HG02981 (cell line): ENCODE measurements around the gene OSBPL1A.
A peak's percentile ranks its signal among the peaks of the same experiment; 100 is the strongest.

Source experiments
- ATAC-seq: cut with Tn5 transposase; IDR thresholded peaks from one replicate; pipeline ENCODE4 v1.9.1; 2021; ENCODE audit warnings: mild to moderate bottlenecking, moderate library complexity; ENCODE audit not compliant: unreplicated experiment

OSBPL1A gene

DNA sequence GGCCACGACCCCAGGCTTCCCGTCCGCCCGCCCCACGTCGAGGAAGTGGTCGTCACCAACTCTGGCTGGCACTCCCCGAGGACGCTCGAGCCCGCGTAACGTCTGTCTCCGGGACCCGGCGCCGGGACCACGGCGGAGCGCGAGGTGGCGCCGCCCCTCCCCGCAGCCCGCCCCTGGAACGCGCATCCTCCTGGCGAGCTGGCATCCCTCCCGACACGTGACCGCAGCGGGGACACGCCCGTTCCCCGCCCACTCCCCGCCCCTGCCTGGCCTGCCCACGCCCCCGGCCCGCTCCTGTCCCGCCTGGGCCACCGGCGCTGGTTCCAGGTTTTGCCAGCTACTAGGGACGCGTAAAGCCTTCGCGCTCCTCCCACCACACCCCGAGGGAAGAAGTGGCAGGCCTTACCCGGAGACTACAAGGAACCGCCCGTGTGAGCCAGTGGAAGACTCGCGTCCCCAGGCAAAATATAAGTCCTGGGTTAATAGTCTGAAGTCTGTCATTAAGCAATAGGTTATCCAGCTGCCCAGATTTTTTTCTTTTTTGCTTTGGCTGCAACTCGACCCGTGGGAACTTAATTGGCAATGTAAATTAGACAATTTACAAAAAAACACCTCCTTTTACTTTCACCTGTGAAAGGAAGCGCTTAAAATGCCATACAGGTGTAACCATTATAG is at the start of gene OSBPL1A:
OSBPL1A (minus strand) TSS at position 131 of the 675 bp plus-strand sequence. CDS start 20,291 bp downstream, outside the sequence.
- peak; percentile 55 for ATAC-seq

GRCh38 chr18:24446953-24447538 is 49.4 kb upstream of the OSBPL1A start:
- ATAC-seq: no peak

DNA sequence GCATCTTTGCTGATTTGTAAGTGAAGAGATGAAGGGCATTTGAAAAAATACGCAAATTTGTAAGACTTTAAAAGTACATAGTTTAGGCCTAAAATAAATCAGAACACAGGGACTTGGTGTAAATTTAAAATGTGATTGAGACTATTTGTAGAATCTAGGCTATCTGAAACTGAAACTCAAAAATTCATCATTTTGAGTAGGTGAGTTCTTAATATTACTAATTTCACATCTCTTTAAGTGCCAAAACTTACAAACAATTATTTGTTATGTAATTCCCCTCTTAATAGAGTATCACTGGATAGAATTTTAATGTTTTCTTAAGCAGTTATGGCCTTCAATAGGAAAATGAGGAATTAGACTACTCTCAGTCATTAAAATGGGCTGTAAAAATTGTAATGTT is 48.8 kb upstream of the OSBPL1A start:
- peak; percentile 59 for ATAC-seq

DNA sequence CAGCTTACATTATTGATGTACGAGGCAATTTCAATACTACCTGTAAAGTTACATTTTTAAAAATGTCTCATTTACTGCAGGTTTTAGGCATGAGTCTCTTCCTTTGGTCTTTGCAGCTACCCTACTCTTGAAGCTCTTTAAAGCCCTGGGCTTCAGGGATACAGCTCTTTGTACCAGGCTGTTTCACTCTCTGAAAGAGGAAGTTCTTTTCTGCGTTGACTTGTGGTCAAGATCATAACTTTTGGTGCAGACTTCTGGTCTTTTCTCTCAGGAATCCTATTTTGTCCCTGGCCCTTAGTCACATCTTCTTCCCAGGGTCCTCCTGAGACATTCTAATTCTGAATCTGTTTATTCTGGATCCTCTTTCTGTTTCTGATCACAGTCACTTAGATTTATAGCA is 46.2 kb upstream of the OSBPL1A start:
- ATAC-seq: peak; percentile 59

DNA sequence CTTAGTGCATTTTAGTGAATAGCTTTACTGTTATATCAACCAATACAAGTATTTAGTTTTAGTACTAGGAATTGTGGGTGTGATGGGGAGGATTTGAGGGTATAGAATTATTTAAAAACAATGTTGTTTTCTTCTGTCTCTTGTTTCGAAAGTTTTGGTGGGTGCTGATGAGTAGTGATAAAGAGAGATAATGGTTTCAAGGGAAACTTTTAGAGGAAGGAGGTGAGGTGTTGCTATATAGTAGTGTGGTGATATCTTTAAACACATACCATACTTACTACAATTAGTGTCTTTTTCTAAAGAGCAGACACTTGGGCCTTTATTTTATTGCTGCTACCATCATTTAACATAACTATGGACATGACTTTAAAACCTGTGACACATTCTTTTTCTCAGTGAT is 39.3 kb upstream of the OSBPL1A start:
- ATAC-seq: no peak

DNA sequence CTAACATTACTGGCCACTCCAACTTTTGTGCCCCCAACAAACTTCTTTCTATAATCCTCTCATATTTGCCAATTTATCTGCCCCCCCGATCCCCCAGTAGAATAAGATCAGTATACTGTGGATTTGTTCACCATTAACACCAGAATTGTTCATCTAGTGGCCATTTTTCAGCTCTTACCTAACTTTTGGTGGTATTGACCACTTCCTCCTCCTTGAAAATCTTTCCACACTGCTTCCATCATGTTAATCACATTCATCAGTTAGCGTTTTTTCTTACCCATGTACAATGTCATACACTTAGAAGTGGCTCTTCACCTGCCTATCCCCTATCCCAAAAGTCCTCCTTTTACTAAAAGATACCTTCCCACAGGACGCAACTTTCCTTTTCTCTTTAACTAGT is 35.0 kb upstream of the OSBPL1A start:
- no peak for ATAC-seq

DNA sequence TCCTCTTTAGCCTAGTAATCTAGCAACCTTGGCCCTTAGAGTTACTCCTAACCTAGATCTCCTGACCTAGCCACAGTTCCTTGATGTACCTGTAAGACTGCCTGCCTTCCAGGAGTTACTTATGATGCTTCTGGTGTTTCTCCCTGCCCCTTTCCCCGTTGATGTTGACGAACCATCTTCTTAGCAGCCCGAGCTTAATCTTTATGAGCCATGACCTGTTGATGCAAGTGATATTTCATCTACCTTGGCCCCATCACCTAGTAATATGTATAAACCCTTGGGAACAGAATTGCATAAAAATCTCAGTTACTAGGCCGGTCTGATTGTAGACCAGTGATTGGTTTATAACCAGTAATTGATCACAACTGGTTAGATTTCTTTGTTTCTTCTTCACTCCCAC is 31.6 kb upstream of the OSBPL1A start:
- no peak for ATAC-seq

GRCh38 chr18:24428709-24429108 is 31.1 kb upstream of the OSBPL1A start:
- ATAC-seq: no peak

DNA sequence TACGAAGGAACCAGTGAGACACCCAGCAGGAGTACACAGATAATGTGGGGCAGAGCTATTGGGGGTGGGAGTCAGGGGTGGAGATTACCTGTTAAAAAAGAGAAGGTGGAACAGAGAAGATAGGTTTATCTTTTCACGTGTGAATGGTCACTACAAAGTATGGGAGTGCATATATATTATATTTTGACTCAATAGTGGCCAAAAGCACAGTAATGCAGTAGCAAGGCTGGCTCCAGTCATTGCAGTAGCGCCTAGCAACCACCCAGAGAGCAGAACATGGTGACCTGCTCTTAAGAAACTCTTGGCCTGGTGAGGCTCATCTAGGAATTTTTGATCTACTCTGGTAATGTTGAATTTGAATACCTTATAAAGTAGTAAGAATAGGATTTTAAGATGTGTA is 29.9 kb upstream of the OSBPL1A start:
- no peak for ATAC-seq

DNA sequence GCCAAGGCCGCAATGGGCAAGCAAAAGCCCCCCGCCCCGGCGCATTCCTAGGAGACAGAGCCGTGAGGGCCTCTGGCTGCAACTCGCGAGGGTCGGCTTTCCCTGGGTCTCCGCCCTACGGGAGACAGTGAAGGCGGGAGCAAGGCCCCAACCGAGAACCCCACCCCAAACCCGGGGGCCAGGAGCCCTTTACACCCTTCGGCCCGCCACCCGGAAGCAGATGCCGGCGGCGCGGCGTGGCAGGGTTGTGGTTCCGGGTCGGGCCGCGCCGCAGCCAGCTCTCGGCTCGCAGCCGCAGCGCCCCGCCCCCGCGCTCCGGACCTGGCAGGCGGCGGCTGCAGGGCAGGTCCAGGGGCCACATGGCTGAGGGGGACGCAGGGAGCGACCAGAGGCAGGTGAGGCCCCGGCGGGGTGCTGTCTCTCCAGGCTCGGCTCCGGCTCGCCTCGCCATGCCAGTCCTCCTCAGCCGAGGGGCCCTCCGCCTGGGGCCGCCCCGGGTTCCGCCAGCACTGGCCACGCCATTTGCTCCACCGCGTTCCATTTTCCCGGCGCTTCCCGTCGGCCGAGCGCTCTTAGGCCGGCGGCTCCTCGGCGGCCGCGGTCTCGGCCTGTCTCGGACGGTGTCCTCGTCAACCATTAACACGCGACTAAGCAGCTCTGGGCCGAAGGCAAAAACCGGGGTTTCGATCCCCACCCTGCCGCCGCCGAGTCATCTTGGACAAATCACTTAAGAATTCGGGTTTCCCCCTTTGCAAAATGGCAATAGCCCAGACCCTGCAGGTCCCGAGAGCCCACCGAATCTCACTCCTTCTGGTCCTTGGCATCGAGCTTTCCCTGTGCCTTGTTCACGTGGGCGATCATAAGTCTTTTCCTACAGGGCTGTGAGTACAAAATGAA is 29.0 kb upstream of the OSBPL1A start, which contains the start of gene IMPACT:
IMPACT (plus strand) TSS at position 273 of the 897 bp plus-strand sequence; CDS start at position 360, 87 bp downstream.
- peak; percentile 90 for ATAC-seq

DNA sequence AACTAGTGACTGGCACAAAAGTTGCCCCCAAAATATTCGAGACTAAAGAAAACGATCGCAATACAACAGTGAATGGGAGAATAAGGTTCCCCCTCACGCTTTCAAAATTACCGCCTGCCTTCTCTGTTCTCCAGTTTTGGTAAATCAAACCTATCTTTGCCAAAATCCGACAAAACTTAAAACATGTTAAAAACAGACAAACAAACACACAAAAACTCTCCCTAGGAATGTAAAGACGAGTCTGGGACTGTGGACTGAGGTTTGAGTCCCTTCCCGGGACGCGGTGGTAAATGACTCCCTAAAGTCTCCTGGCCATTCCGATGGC is 28.4 kb upstream of the OSBPL1A start:
- ATAC-seq: no peak

DNA sequence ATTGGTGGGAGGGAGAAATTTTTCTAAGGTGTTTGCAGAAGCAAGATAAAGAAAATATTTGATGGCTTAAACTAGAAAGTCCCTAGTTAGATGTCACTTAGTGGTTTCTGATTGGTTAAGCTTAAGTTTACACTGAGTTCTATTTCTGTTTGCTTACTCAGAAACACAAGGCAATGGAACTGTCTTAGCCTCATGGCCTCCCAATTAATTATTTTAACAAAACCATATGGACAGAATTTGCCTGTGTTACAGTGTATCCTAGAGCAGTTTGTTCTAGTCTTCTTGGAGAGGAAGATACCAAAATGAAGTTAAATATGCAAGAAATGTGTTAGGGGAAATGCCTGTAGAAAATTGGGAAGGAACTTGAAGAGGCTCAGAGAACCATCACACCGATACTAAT is 24.2 kb upstream of the OSBPL1A start:
- no peak for ATAC-seq

GRCh38 chr18:24420551-24420950 is 22.9 kb upstream of the OSBPL1A start:
- no peak for ATAC-seq

DNA sequence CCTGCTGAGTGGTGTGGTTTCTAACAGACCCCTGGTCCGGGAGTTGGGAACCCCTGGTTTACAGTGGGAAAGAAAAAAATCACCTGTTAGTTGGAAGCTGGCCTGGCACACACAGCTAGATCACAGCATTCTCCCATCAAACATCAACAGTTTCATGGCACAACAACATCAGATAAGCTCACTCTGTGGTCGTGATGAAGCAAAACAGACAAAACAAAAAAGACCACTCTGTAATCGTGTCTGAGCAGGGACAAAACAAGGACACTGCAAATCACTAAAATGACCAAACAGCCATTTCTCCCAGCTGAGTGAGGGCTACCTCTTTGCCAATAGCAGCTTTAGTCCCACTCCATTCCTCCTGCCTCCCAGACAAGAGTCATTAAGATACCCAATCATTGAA is 19.9 kb upstream of the OSBPL1A start:
- ATAC-seq: no peak

DNA sequence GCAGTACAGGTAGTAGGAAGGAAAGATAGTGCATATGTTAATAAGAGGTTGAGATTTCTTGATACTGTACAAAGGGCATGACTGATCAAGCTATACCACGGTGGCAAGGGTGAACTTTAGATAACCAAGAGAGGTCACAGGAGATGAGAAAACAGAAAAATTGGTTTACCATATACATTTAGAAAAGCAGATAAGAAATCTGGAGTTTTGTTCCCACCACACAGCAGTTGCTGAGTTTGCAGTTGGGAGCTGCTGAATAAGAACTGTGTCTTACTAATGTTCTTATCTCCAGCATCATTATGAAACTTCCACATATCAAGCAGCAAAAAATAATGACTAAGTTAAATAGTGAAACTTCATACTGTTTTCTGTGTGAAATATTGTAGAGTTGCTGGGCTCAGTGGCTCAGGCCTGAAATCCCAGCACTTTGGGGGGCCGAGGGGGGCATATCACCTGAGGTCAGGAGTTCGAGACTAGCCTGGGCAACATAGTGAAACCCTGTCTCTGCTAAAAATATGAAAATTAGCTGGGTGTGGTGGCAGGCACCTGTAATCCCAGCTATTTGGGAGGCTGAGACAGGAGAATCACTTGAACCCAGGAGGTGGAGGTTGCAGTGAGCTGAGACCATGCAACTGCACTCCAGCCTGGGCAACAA is 16.9 kb upstream of the OSBPL1A start:
- peak; percentile 54 for ATAC-seq

- no peak for ATAC-seq
Measured at GRCh38 chr18:24413148-24413547, 15.5 kb upstream of the OSBPL1A start.

DNA sequence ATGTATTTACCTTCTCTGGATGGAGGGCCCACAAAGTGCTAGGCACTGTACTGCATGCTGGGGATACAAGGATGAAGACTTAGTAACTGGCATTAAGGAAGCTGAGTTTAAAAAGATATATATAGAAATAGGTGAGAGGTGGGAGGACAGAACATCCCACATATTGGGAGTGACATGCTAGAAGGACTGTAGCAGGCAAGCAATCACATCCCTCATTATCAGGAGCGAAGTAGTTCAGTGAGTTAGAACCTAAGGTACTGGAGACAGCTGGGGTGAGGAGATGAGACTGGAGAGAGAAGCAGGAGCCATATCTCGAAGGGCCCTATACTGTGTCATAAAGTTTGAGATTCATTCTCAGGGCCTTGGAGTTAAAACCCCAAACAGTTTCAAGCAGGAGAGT is 10.9 kb upstream of the OSBPL1A start:
- ATAC-seq: no peak

GRCh38 chr18:24404591-24404990 is 7.0 kb upstream of the OSBPL1A start:
- ATAC-seq: no peak

DNA sequence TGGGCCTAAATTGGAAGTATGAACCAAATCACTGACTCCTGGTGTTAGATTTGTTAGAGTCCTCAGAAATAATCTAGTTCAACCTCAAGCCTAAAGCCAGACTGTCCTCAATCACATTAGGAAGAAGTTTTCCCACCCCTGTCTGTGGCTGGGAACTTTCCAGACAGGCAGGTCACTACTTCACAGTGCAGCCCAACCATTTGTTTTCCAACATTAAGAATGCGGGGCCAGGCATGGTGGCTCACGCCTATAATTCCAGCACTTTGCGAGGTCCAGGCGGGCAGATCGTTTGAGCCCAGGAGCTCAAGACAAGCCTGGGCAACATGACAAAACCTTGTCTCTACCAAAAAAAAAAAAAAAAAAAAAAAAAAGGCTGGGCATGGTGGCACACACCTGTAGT is 5.5 kb upstream of the OSBPL1A start:
- no peak for ATAC-seq

GRCh38 chr18:24402209-24402785 is 4.7 kb upstream of the OSBPL1A start:
- ATAC-seq: no peak

- no peak for ATAC-seq
Measured at GRCh38 chr18:24400587-24400986, 3.0 kb upstream of the OSBPL1A start.
